EL (cell line): Measurements from ENCODE around the gene FDXACB1.
A peak's percentile ranks its signal among the peaks of the same experiment; 100 is the strongest.

Source experiments
- DNase-seq: peaks from one replicate; pipeline ENCODE4 v3.0.0-alpha.2; 2016

The FDXACB1 gene, protein sequence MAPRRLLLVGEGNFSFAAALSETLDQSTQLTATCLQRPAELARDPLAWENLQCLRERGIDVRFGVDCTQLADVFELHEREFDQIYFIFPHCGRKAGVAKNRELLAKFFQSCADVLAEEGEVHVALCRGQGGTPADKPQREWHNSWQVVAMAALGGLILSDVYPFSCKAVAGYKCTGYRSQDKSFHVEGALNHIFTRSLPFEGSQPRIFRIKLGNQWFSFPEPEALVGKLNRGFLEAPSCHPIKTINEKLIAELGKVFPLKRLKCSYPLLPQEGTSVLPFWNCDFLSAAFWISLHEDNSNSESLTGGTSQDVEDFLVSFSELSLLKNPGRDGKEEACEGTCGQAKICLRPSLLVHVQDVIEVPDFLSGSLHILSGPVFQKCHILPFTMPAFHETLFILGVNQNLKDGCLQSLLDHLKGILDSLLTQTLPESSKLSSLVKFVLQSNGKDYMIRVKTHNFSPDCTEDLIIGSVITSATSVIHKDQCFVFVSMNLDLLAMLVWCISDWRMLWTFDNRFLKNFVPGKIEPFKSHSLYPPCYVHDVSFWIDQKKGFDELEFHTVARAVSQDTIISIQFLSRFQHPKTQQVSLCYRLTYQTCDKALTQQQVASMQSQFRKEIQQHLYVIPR

DNA sequence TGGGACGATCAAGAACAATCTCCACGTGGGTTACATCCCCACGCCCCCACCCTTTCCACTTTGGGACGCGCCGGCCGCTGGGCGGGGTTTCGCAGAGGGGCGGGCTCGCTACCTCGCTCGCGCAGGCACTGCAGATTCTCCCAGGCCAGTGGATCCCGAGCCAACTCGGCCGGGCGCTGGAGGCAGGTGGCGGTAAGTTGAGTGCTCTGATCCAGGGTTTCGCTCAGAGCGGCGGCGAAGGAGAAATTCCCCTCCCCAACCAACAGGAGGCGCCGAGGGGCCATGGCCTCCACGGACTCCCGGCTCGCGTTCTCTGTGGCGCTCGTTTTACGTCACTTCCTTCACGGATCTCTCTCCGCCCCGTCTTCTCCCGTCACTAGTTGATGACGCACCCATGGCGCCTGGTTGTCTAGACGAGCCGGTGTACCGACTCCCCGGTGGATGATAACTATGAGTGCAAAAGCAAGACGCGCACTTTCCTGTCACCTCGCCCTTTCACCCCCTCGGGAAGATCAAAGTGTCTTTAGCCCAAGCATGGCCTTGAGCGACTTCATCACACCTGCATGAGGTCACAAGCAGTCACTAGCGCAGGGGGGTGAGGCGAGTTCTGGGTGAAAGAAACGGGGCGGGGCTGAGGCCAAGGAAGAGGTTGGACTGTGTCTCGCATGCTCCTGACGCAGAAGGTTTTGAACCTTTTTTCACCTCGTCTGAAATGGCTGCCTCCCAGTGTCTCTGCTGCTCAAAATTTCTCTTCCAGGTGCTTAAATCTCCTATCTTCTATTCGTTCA, at the start of gene FDXACB1, which contains the start of gene CFAP68:
Gene FDXACB1, minus strand, starts transcription at position 317 of the 788 bp plus-strand sequence. Its CDS starts 33 bp downstream, at position 284.
Gene CFAP68, plus strand, starts transcription at position 693 of the 788 bp plus-strand sequence. Its CDS starts 20 bp downstream, at position 713.
- peak; percentile 97 for DNase-seq

DNA sequence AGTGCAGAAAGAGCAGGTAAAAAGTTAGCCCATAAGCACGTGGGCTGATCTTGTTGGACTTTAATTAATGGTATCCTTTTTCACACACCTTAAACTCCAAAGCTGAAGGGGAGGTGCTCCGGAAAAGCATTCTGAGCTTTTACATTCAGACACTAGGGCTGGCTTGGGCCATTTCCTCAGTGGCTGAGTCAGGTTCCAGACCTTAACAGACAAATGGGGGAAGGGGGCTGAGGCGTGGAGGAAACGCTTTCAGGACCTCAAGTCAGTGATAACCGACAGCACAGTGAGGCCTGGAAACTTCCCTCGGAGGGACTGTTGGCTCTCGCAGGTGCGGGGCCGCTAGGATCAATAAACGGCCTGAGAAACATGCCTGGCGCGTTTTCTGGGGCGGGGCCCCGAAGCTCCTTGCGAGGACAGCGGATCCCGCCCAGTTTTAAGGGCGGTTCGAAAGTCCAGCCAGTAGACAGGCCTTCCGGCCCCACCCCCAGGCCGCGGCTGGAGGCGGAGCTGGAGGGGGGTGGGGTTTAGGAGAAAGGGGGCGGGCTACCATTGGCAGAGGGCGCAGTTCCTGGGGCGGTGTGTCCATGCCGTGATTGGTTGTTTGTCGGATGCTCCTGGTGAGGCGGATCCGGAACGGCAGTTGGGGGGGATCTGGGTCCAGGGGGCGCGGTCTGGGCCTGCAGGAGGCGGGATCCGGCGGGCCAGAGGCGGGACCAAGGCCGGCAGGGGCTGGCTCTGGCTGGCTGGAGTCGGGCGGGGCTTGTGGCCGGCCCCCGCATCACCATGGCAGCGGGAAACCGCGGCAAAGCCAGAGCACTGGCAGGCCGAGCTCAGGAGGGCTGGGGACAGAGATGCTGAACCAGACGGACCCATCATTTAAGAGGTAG, 47.8 kb upstream of the FDXACB1 start:
- DNase-seq, result peak; percentile 96

DNA sequence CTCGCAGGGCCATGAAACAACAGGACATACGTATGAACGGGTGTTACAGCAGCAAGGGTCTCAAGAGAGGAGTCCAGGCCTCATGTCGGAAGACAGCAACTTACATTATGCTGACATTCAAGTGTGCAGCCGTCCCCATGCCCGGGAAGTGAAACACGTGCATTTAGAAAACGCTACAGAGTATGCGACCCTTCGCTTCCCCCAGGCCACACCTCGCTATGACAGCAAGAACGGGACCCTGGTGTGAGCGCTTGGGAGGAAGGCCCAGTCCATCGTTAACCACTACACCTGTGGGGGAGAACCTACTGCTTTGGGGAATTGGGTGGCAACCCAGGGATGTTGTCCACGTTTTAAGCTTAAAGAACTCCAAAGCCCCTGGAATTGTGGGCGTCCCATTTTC, 47.0 kb upstream of the FDXACB1 start:
- no peak for DNase-seq

DNA sequence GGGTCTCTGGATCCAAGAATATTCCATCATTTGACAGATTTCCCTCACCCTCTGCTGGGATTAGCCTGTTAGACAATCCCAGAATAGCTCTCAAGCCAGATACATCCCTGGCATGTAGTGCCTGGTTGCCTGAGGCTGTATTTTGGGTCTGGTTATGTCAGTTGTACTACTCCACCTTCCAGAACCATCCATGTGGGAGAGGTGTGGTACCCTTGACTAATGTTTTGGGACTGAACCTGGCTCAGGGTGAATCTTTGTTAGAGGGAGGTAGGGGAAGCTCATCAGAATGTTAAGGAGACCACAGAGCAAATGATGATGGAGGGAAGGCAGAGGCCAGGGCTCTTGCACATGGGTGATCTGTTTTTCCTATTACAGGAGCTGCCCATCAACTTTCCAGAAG, 45.0 kb upstream of the FDXACB1 start:
- DNase-seq, result no peak

- DNase-seq, result peak; percentile 43
These were observed 44.4 kb upstream of the FDXACB1 start for GRCh38 chr11:111923351-111923788.

- peak; percentile 75 for DNase-seq
These were observed 43.8 kb upstream of the FDXACB1 start for GRCh38 chr11:111922803-111923202.

DNA sequence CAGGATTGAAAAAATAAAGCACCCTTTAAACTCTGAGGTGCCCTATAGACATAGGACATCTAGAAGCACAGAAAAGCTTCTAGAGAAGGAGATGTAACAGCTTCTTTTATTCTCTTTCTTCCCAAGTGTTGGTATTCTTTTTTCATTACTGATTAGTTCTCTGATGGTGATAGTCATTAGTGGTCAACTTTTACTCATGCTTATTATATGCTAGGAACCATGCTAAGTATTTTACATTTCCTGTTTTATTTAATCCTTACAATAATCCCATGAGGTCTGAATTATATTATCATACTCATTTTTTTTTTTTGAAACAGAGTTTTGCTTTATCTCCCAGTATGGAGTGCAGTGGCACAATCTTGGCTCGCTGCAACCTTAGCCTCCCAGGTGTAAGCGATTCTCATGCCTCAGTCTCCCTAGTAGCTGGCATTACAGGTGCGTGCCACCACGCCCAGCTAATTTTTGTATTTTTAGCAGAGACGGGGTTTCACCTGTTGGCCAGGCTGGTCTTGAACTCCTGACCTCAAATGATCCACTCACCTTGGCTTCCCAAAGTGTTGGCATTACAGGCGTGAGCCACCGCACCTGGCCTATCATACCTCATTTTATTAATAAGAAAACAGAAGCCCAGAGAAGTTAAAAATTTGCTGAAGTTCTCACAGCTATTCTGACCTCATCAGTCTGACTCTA, 42.7 kb upstream of the FDXACB1 start:
- DNase-seq, result no peak

DNA sequence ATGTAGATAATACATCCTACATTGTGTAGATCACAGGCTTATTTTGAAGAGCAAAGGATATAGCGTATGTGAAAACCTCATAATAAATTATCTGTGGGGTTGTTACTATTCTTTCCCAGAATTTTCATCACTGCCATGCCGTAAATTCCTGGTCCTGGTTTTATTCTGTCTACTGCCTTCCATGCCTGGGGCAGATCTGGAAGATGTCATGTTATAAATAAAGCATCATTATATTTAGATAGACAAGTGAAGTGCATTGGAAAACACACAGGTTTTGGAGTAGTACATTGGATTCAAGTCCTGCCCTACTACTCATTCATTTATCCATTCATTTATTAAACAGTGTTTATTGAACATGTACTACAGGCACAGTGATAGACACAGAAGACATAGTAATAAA, 41.9 kb upstream of the FDXACB1 start:
- DNase-seq, result no peak

DNA sequence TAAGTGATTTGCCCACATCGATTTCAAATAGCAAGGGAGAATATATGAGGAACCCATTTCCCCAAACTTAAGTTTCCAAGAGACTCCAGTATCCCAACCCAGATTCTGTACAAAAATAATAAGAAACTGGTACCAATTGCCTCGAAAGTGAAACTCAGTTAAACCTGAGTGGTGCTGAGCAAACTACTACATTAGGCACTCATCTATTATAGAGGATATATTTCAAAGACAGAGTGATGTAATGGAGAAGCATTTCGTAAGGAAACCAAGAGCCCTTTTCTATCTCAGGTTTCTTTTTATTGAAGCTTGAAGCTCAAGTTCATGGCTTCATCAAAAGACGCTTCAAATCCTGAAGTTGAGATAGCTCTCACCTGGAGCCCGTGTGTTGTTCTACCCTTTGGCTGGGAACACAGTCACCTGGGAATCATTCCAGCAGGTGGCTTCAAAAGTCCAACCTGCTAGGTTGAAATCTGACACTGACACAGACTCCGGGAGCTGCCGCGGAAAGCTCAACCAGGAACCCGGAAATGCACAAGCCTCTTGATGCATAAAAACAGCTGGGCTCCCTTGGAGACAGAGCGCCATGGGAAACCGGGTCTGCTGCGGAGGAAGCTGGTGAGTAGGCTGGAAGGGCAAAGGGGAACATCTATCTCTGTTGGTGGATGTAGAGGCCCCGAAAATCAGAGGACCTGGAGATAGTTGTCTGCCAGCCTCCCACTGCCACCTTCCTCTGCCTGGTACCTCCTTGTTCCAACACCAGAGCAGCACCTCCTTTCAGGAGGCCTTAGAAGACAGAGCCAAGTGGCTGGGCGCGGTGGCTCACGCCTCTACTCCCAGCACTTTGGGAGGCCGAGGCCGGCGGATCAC, 39.7 kb upstream of the FDXACB1 start, which contains the start of gene C11orf52:
Gene C11orf52, plus strand, starts transcription at position 524 of the 867 bp plus-strand sequence. Its CDS starts 60 bp downstream, at position 584.
- DNase-seq, result peak; percentile 50

DNA sequence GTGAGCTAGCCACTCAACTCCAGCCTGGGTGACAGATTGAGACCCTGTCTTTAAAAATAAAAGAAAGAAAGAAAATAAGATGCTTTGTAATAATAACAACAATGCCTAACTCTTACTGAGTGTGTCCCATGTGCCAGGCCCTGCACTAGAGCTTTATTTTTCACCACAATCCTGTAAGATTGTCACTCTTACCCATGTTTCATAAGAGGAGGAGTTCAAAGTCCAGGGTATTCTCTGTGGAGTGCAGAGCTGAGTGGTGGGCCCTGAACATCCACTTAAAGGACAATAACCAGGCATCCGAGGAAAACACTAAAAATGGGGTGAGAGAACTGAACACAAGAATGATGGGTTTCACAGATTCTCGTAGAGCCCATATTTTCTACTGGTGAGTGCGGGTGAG, 38.8 kb upstream of the FDXACB1 start:
- no peak for DNase-seq

GRCh38 chr11:111917312-111917711, 38.3 kb upstream of the FDXACB1 start:
- DNase-seq, result no peak

- DNase-seq, result no peak
These were observed 37.8 kb upstream of the FDXACB1 start for GRCh38 chr11:111916768-111917167.

DNA sequence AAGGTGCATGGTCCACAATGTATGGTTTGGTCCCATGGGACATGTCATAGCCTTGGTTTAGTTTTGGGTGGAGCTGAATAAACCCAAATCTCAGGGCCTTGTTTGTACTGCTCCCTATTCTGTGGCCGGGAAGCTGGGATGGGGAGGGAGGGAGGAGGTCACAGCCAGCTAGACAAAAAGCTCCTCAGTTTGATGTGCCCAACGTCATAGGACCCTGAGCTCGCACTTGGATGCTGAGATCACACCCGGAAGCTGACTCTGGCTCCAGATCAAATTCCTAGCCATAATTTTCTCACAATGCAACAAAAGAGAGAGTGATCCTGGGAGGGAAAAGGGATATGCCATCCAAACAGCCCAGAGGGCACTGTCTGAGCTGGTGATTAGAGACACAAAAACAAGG, 35.0 kb upstream of the FDXACB1 start:
- DNase-seq, result peak; percentile 82

GRCh38 chr11:111913031-111913861, 34.3 kb upstream of the FDXACB1 start:
- DNase-seq, result no peak

DNA sequence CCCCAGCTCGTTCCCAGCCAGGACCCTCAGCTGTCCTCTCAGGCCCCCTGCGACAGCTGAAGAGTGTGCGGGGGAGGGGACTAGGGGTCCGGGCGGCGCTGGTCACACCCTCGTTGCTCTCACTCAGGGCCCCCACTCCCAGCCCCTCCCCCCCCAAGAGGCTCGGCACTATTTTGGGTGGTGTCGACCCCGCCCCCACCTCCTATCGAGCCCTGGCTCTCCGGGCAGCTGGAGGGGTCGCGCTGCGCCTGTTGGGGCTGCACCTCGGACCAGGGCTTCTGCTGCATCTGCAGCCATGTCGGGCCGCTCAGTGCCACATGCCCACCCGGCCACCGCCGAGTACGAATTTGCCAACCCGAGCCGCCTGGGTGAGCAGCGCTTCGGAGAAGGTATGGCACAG, 33.6 kb upstream of the FDXACB1 start, which contains the start of gene HSPB2:
Gene HSPB2, plus strand, starts transcription at position 200 of the 400 bp plus-strand sequence. Its CDS starts 96 bp downstream, at position 296.
- DNase-seq, result no peak

DNA sequence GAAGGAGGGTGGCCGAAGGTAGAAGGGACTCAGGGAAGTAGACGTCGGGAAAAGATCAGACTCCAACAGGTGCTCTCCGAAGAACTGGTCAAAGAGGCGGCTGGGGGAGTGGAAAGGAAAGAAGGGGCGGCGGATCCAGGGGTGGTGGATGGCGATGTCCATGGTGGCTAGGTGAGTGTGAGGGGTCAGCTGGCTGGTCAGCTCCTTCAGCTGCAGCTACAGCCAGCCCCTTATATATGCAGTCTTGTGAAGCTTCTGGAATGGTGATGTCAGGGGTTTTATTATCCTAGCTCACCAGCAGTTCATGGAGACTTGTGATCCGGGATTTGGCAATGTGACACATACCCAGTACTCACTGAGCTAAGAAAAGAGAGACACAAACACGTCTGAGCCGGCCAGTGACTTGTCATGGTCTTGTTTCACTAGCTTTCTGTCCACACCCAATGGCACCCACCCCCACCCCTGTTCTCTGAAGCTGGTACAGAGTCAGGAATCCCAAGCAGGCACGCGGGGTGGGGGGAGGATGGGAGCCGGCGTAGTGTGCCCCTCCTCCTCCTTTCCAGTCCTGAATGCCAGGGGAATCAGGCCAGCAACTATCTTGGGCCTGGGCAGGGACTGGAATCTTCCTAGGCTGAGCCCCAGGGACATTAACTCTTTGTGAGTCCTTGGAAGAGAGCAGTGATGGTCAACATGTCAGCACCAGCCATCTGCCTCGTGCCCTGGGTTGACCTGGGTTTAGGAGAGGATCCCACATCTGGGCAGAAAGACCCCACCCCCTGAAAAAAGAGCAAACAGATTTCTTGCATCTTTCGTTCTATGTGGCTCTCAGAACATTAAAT, 32.8 kb upstream of the FDXACB1 start, which contains the start of gene CRYAB:
Gene CRYAB, minus strand, starts transcription at position 208 of the 839 bp plus-strand sequence. Its CDS starts 46 bp downstream, at position 162.
- peak; percentile 79 for DNase-seq

DNA sequence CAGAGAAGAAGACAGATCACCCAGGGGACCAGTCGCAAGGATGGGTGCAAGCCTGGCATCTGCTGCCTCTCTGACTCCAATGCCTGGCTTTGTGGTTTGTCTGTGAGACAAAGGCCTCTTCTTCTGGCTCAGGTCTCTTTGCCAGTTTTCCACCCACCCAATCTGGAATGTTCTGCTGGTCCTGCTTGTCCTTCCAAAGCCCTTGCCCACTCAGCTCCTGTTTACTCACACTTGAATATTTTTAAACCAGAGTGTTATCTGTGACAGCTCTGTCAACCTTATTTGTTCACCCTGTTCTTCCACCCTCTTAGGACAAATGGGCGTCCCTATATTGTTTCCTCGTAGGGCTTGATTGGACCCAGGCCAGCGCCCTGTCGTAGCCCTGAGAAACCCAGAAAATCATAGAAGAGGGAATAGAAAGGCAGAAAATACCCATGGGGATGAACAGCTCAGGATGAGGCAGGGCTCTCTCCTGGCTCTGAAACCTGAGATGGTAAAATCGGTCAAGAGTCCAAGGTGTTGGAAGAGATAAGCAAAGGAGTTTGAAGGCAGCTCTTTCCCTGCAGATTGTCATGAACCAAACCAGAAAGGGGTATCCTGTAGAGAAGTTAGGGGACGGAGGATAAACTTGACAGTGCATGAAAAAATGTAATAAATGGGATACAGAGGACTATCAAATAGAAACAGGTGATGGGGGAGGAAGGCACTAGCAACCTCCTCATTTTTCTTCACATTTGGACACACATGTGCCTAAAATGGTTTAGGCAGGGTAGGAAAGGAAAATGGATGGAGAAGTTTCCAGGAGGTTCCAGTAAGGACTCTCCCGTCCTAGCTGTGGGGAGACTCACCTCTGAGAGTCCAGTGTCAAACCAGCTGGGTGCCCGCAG, 32.0 kb upstream of the FDXACB1 start:
- DNase-seq, result no peak
